ENCODE measurements around the gene ZNF341. TPM values are rescaled to one million over a fixed set of nuclear protein-coding genes. Genes with fewer than 3 reads are reported as not detected.

The ZNF341 gene
- total and polyA plus RNA-seq, 5 donors, result 1.5 to 2.2 (median 1.8) TPM

GRCh38 chr20:33840160-33840559 lies 108.4 kb downstream of the ZNF341 start:
- Histone ChIP-seq H3K27me3 (ENCODE audit: control insufficient read depth, insufficient read depth) (no peaks in the 10 kb centered on the region), H3K4me1 (ENCODE audit: control insufficient read depth, insufficient read depth, low read length) (peaks cover 34% of the 10 kb centered on the region), H3K9me3 (ENCODE audit: control insufficient read depth, low read length) (no peaks in the 10 kb centered on the region), H3K27ac (ENCODE audit: low read length) (no peak overlapping the region), H3K4me3 (ENCODE audit: low read length) (no peak overlapping the region)
- DNase-seq (no peak), ATAC-seq (no peak)
- WGBS, result 89% methylated on average over 7 of the region's 7 CpGs
- intact Hi-C loops (cut with DNase I), result no loop called here

GRCh38 chr20:33840759-33841435 lies 109.1 kb downstream of the ZNF341 start:
- Histone ChIP-seq H3K9me3 (ENCODE audit: control insufficient read depth, low read length) (no peaks in the 10 kb centered on the region), H3K4me3 (ENCODE audit: low read length) (no peak overlapping the region), H3K27me3 (ENCODE audit: control insufficient read depth, insufficient read depth) (no peaks in the 10 kb centered on the region), H3K27ac (ENCODE audit: low read length) (no peak overlapping the region), H3K4me1 (ENCODE audit: control insufficient read depth, insufficient read depth, low read length) (peaks cover 38% of the 10 kb centered on the region)
- no peak for ATAC-seq
- intact Hi-C loops (cut with DNase I), result no loop called here
- no peak for DNase-seq
- 62% methylated on average over 4 of the region's 4 CpGs for WGBS

GRCh38 chr20:33841436-33841799 lies 109.6 kb downstream of the ZNF341 start:
- WGBS, result 75% methylated on average over 4 of the region's 4 CpGs
- intact Hi-C loops (cut with DNase I), result no loop called here
- H3K27ac ChIP-seq (ENCODE audit: low read length), result no peak overlapping the region

More at GRCh38 chr20:33841436-33841799, 109.6 kb downstream of the ZNF341 start:
- ATAC-seq (no peak), DNase-seq (no peak)
- Histone ChIP-seq H3K9me3 (ENCODE audit: control insufficient read depth, low read length) (no peaks in the 10 kb centered on the region), H3K27me3 (ENCODE audit: control insufficient read depth, insufficient read depth) (no peaks in the 10 kb centered on the region), H3K4me3 (ENCODE audit: low read length) (no peak overlapping the region), H3K4me1 (ENCODE audit: control insufficient read depth, insufficient read depth, low read length) (peaks cover 40% of the 10 kb centered on the region)

Other genes with a start within 250 kb of the ZNF341 start
- gene CBFA2T2, start 241.9 kb upstream of the ZNF341 start, total RNA-seq, result 10 to 100 TPM; 11.9 to 13.9 (median 12.8) TPM
- gene CBFA2T2, start 241.9 kb upstream of the ZNF341 start, polyA plus RNA-seq, result 5.6 TPM
- gene C20orf144, start 69.7 kb upstream of the ZNF341 start, total RNA-seq, result not detected
- gene C20orf144, start 69.7 kb upstream of the ZNF341 start, polyA plus RNA-seq, result 0.05 TPM
- under 1 TPM; 0.29 to 0.71 (median 0.32) TPM for gene ACTL10, start 65.1 kb upstream of the ZNF341 start, total RNA-seq
- gene ACTL10, start 65.1 kb upstream of the ZNF341 start, polyA plus RNA-seq, result 0.27 TPM
- 10 to 100 TPM; 55.4 to 61.3 (median 57.0) TPM for gene NECAB3, start 57.6 kb upstream of the ZNF341 start, total RNA-seq
- 57.4 TPM for gene NECAB3, start 57.6 kb upstream of the ZNF341 start, polyA plus RNA-seq
- 1 to 10 TPM in 2 of 4 donors, under 1 TPM in 2; 0.45 to 2.2 (median 1.0) TPM for gene E2F1, start 45.6 kb upstream of the ZNF341 start, total RNA-seq
- 0.52 TPM for gene E2F1, start 45.6 kb upstream of the ZNF341 start, polyA plus RNA-seq
- gene PXMP4, start 11.7 kb upstream of the ZNF341 start, total RNA-seq, result 10 to 100 TPM in 3 of 4 donors, 1 to 10 TPM in 1; 8.0 to 12.9 (median 11.2) TPM
- gene PXMP4, start 11.7 kb upstream of the ZNF341 start, polyA plus RNA-seq, result 4.2 TPM
- gene CHMP4B, start 79.4 kb downstream of the ZNF341 start, total RNA-seq, result 100 to 1,000 TPM in 1 of 4 donors, 10 to 100 TPM in 3; 88.3 to 117 (median 90.2) TPM
- gene CHMP4B, start 79.4 kb downstream of the ZNF341 start, polyA plus RNA-seq, result 126 TPM